K562 (cell line): ENCODE data around the gene SESN2. TPM values are rescaled to one million over a fixed set of nuclear protein-coding genes. Genes with fewer than 3 reads are reported as not detected.

Experiments used
- CBX3 ChIP-seq, 2 experiments: IDR thresholded peaks; 1 replicate in 1 of 2; 2 replicates in 1 of 2; pipeline ENCODE4 v1.6.1; 2012; ENCODE audit warnings: inconsistent platforms in 2 of 2, low read length in 2 of 2, borderline replicate concordance in 1 of 2, control low read depth in 1 of 2
- CEBPB ChIP-seq: fragments of 450-650 bp; IDR thresholded peaks from 2 replicates; pipeline ENCODE4 v1.6.1; 2016; ENCODE audit warnings: missing genetic modification characterization, missing compliant biosample characterization
- CEBPG ChIP-seq, 3 experiments: fragments of 200-800 bp in 1 of 3; sonication (Bioruptor generic) in 1 of 3; sonication (generic) in 1 of 3; formaldehyde crosslinking in 1 of 3; IDR thresholded peaks in 2 of 3; conservative IDR thresholded peaks in 1 of 3; 2 replicates each; pipeline versions ENCODE4 v1.6.1 to v1.8.0; 2016 to 2022; ENCODE audit warnings: missing compliant biosample characterization in 2 of 3, missing genetic modification characterization in 2 of 3, mild to moderate bottlenecking in 1 of 3, missing genetic modification reagents in 1 of 3
- HDAC1 ChIP-seq, 2 experiments: fragments of 450-650 bp; IDR thresholded peaks; 2 replicates each; pipeline ENCODE4 v1.6.1; 2016 to 2017; ENCODE audit warnings: inconsistent platforms in 1 of 2, mild to moderate bottlenecking in 1 of 2, moderate library complexity in 1 of 2
- MEIS2 ChIP-seq: fragments of 450-650 bp; IDR thresholded peaks from 2 replicates; pipeline ENCODE4 v1.6.1; 2014; ENCODE audit warnings: mild to moderate bottlenecking; ENCODE audit not compliant: partially characterized antibody
- NELFE ChIP-seq: IDR thresholded peaks from 2 replicates; pipeline ENCODE4 v1.6.1; 2011; ENCODE audit warnings: mild to moderate bottlenecking; ENCODE audit not compliant: insufficient read depth, insufficient read length
- NFE2L1 ChIP-seq: fragments of 450-650 bp; IDR thresholded peaks from 2 replicates; pipeline ENCODE4 v1.6.1; 2016; ENCODE audit warnings: missing genetic modification characterization, low read depth, mild to moderate bottlenecking, missing compliant biosample characterization, moderate library complexity, borderline replicate concordance
- NR2C1 ChIP-seq, 2 experiments: fragments of 450-650 bp; IDR thresholded peaks; 2 replicates each; pipeline ENCODE4 v1.6.1; 2017; ENCODE audit warnings: mild to moderate bottlenecking in 2 of 2, antibody characterized with exemption in 1 of 2, inconsistent platforms in 1 of 2, missing compliant biosample characterization in 1 of 2, missing genetic modification characterization in 1 of 2
- RAD21 ChIP-seq, 2 experiments: fragments of 250-450 bp in 1 of 2; fragments of 450-650 bp in 1 of 2; sonication (Bioruptor Pico) in 1 of 2; formaldehyde crosslinking in 1 of 2; IDR thresholded peaks in 1 of 2; conservative IDR thresholded peaks in 1 of 2; 2 replicates each; pipeline versions ENCODE4 v1.4.0 to v1.8.0; 2020 to 2022; ENCODE audit warnings: mild to moderate bottlenecking in 2 of 2, moderate library complexity in 1 of 2
- RFX1 ChIP-seq: fragments of 450-650 bp; IDR thresholded peaks from 2 replicates; pipeline ENCODE4 v1.6.1; 2016; ENCODE audit warnings: mild to moderate bottlenecking, moderate library complexity
- RHOXF2B ChIP-seq: fragments of 250-450 bp; sonication (Bioruptor Pico); conservative IDR thresholded peaks from 2 replicates; pipeline ENCODE4 v1.5.1; 2021
- SIN3B ChIP-seq: fragments of 450-650 bp; IDR thresholded peaks from 2 replicates; pipeline ENCODE4 v1.6.1; 2017; ENCODE audit warnings: low read depth, mild to moderate bottlenecking, moderate library complexity
- TARDBP ChIP-seq: fragments of 450-650 bp; IDR thresholded peaks from 2 replicates; pipeline ENCODE4 v1.6.1; 2016
- TRIM24 ChIP-seq, 2 experiments: fragments of 450-650 bp; IDR thresholded peaks; 2 replicates each; pipeline ENCODE4 v1.6.1; 2016
- ZC3H11A ChIP-seq: IDR thresholded peaks from 2 replicates; pipeline ENCODE4 v1.6.1; 2012; ENCODE audit warnings: low read depth, low read length, improper control_type of control experiment
- ZFPM2 ChIP-seq: fragments of 250-450 bp; sonication (Bioruptor Pico); IDR thresholded peaks from 2 replicates; pipeline ENCODE4 v1.5.1; 2022; ENCODE audit warnings: mild to moderate bottlenecking
- ZFX ChIP-seq: sonication (generic); formaldehyde crosslinking; IDR thresholded peaks from 2 replicates; pipeline ENCODE4 v1.8.0; 2022; ENCODE audit warnings: mild to moderate bottlenecking, missing genetic modification reagents, moderate library complexity
- ZNF408 ChIP-seq: fragments of 250-450 bp; sonication (Bioruptor Pico); IDR thresholded peaks from 2 replicates; pipeline ENCODE4 v1.4.0; 2020; ENCODE audit warnings: low read depth, mild to moderate bottlenecking, moderate library complexity
- ZNF584 ChIP-seq: fragments of 200-800 bp; sonication (Bioruptor generic); IDR thresholded peaks from 2 replicates; pipeline ENCODE4 v1.6.1; 2016; ENCODE audit warnings: low read depth, mild to moderate bottlenecking, missing genetic modification characterization, missing compliant biosample characterization
- ZNF586 ChIP-seq: fragments of 450-650 bp; formaldehyde crosslinking; conservative IDR thresholded peaks from 2 replicates; pipeline ENCODE4 v1.4.0; 2020; ENCODE audit warnings: mild to moderate bottlenecking, moderate library complexity
- ZNF644 ChIP-seq: fragments of 200-800 bp; sonication (Bioruptor generic); IDR thresholded peaks from 2 replicates; pipeline ENCODE4 v1.6.1; 2016; ENCODE audit warnings: low read depth, missing genetic modification characterization, missing compliant biosample characterization
- polyA plus RNA-seq, 8 experiments: library from polyadenylated mRNA; depleted of rRNA in 4 of 8; stranded (reverse) in 5 of 8; unstranded in 3 of 8; fragments of >200 nt; fragmentation: Nextera tagmentation in 2 of 8; fragmentation: Illumina TruSeq in 1 of 8; extraction: Ambion mirVana in 2 of 8; extraction: Trizol in 1 of 8; gene quantifications; 2 replicates each; pipeline versions ENCODE4 v1.2.1 to v1.2.3, GENCODE V29; 2011 to 2014; ENCODE audit warnings: inconsistent platforms in 1 of 8, missing spikeins in 1 of 8
- total RNA-seq, 7 experiments: library from RNA; depleted of rRNA in 6 of 7; stranded (reverse); fragments of >200 nt in 6 of 7; fragmentation: Illumina TruSeq in 2 of 7; extraction: Trizol in 2 of 7; gene quantifications; 2 replicates each; pipeline versions ENCODE4 v1.2.1 to v1.2.3, GENCODE V29; 2011 to 2021; ENCODE audit warnings: low replicate concordance in 1 of 7
- TF ChIP-seq, protein P1 (sequence below), 2 experiments: fragments of 450-650 bp in 1 of 2; sonication (generic) in 1 of 2; formaldehyde crosslinking in 1 of 2; IDR thresholded peaks in 1 of 2; conservative IDR thresholded peaks in 1 of 2; 2 replicates each; pipeline versions ENCODE4 v1.6.1 to v1.8.1; 2016 to 2023; ENCODE audit warnings: mild to moderate bottlenecking in 2 of 2, moderate library complexity in 2 of 2, inconsistent platforms in 1 of 2, missing genetic modification reagents in 1 of 2
- TF ChIP-seq, protein P2 (sequence below): fragments of 250-450 bp; sonication (Bioruptor Pico); IDR thresholded peaks from 2 replicates; pipeline ENCODE4 v1.5.1; 2021; ENCODE audit warnings: mild to moderate bottlenecking
- TF ChIP-seq, protein P3 (sequence below): fragments of 250-450 bp; sonication (Bioruptor Pico); IDR thresholded peaks from 2 replicates; pipeline ENCODE4 v1.5.0; 2021; ENCODE audit warnings: mild to moderate bottlenecking, borderline replicate concordance

The SESN2 gene
- total and polyA plus RNA-seq, 9 of the 15 experiments (the other 6 are each of a cell fraction or from before 2014, with no cell fraction given): 3.7 to 71.3 (median 16.8) TPM

DNA sequence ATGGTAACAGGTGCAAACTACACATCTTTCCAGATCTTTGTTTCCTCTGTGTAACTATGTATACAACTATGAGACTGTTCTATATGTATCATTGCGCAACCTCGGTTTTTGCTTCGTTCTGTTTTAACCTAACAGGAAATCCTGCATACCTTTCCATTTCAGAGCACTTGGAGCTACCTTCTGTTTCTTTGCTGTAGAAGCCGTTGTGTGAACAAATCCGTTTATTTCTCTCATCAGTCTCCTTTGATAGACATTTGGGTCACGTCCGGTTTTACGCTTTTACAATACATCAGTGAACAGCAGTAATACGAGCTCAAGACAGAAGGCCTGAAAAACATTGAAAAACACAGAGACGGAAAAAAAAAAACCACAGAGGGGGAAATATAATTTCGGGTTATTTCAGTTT, 12.9 kb upstream of the SESN2 start (continued):
- TF ChIP-seq CEBPG (CRISPR knock-in tag; IDR thresholded peaks at IDR 0.05) (peak; percentile 98), CEBPG (tag; conservative IDR thresholded peaks at IDR 0.05 in 1 of 2, IDR thresholded peaks at IDR 0.05 in 1 of 2) (peak; percentile 98 to 100), CEBPB (tag) (peak; percentile 100), SIN3B (no peak), RAD21 (CRISPR knock-in tag; conservative IDR thresholded peaks at IDR 0.05 in 1 of 2, IDR thresholded peaks at IDR 0.05 in 1 of 2) (peak in 1 of 2 experiments; percentile 21; a peak in 2 of 4 replicates), MEIS2 (no peak), ZNF408 (no peak), ZC3H11A (no peak), ZNF584 (CRISPR knock-in tag) (no peak), ZNF644 (tag) (peak; percentile 62), ZFX (CRISPR knock-in tag) (peak; percentile 40; the same call in 1 of the 2 replicates), CBX3 (IDR thresholded peaks at IDR 0.05; ENCODE audit: borderline replicate concordance in 1 of 2, low read length in 2 of 2) (no peak), ZNF586 (CRISPR knock-in tag) (no peak), NELFE (no peak), ZFPM2 (CRISPR knock-in tag) (no peak), NFE2L1 (tag) (no peak), HDAC1 (IDR thresholded peaks at IDR 0.05) (peak in 1 of 2 experiments; percentile 42; a peak in 1 of 4 replicates), TARDBP (no peak), RFX1 (peak; percentile 33; the same call in 1 of the 2 replicates), NR2C1 (IDR thresholded peaks at IDR 0.05) (peak; percentile 25; the same call in 1 of the 2 replicates), NR2C1 (tag; IDR thresholded peaks at IDR 0.05) (no peak), RHOXF2B (CRISPR knock-in tag) (no peak), TRIM24 (IDR thresholded peaks at IDR 0.05) (peak in 1 of 2 experiments; percentile 16; a peak in 2 of 4 replicates)
- TF ChIP-seq, protein P1, sequence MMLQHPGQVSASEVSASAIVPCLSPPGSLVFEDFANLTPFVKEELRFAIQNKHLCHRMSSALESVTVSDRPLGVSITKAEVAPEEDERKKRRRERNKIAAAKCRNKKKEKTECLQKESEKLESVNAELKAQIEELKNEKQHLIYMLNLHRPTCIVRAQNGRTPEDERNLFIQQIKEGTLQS (IDR thresholded peaks at IDR 0.05): peak; percentile 77
- TF ChIP-seq, protein P1 (CRISPR knock-in tag; conservative IDR thresholded peaks at IDR 0.05): no peak
- TF ChIP-seq, protein P2, sequence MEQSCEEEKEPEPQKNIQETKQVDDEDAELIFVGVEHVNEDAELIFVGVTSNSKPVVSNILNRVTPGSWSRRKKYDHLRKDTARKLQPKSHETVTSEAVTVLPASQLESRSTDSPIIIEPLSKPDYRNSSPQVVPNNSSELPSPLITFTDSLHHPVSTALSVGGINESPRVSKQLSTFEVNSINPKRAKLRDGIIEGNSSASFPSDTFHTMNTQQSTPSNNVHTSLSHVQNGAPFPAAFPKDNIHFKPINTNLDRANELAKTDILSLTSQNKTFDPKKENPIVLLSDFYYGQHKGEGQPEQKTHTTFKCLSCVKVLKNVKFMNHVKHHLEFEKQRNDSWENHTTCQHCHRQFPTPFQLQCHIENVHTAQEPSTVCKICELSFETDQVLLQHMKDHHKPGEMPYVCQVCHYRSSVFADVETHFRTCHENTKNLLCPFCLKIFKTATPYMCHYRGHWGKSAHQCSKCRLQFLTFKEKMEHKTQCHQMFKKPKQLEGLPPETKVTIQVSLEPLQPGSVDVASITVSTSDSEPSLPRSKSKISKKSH: no peak
- TF ChIP-seq, protein P3, sequence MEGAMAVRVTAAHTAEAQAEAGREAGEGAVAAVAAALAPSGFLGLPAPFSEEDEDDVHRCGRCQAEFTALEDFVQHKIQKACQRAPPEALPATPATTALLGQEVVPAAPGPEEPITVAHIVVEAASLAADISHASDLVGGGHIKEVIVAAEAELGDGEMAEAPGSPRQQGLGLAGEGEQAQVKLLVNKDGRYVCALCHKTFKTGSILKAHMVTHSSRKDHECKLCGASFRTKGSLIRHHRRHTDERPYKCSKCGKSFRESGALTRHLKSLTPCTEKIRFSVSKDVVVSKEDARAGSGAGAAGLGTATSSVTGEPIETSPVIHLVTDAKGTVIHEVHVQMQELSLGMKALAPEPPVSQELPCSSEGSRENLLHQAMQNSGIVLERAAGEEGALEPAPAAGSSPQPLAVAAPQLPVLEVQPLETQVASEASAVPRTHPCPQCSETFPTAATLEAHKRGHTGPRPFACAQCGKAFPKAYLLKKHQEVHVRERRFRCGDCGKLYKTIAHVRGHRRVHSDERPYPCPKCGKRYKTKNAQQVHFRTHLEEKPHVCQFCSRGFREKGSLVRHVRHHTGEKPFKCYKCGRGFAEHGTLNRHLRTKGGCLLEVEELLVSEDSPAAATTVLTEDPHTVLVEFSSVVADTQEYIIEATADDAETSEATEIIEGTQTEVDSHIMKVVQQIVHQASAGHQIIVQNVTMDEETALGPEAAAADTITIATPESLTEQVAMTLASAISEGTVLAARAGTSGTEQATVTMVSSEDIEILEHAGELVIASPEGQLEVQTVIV (CRISPR knock-in tag): no peak
